Astrocyte (in vitro differentiated cells and primary cell): ENCODE results near the gene GTF2IRD1.
"Not testable (repeated sequence)": the region's sequence is repeated elsewhere in the genome, so short reads cannot be mapped to it uniquely, and the experiment has no call there.

ENCODE experiments used
- CTCF ChIP-seq: IDR thresholded peaks from 2 replicates; pipeline ENCODE4 v1.5.1; 2011; ENCODE audit warnings: low read depth, mild to moderate bottlenecking, inconsistent platforms, low read length, moderate library complexity; ENCODE audit not compliant: insufficient read depth
- EZH2 ChIP-seq: IDR thresholded peaks from 2 replicates; pipeline ENCODE4 v1.6.1; 2012; ENCODE audit warnings: mild to moderate bottlenecking, low read length, inconsistent platforms; ENCODE audit not compliant: insufficient read depth

GRCh38 chr7:74528773-74529172 lies 75.1 kb downstream of the GTF2IRD1 start:
- TF ChIP-seq CTCF, EZH2: not testable (repeated sequence)
